ENCODE results near the gene DOLPP1. TPM values are rescaled to one million over a fixed set of nuclear protein-coding genes. Genes with fewer than 3 reads are reported as not detected.

Gene DOLPP1
- total and polyA plus RNA-seq, 2 of the 8 experiments (the other 6 are each of a cell fraction or from before 2014, with no cell fraction given), result 36.0 to 45.3 TPM

DNA sequence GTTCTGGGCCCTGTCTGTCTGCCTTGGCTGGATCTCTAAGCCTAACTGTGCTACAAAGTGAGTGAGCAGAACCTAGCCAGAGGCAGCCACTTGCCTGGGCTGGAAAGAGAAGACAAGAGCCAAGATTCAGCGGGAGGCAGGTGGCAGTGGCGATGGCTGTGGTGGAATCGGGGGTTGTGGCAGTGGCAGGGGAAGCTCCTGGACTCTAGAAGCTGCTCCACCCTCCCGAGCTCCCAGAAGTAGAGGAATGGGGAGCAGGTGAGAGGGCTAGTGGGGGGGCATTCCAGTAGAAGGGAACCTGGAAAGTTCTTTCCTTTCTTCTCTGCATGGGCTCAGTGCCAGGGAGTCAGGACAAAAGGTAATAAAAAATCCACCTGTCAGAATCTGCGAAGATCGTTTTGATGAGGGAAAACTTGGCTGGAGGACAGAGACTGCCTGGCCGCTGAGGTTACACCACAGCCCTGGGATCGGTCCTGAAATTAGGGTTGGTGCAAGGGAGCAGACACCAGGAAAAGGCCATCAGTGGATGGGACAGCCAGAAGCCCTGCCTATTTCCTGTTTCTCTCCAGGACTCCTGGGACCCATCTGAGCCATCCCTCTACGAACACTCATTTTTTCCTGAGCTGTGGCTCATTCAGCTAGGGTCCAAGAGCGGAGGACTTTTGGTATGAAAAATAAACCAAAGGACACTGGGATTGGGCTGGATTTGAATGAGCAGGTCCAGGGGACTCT, 28.1 kb downstream of the DOLPP1 start:
- no peak overlapping the region for H4K91ac ChIP-seq (replicated peaks; ENCODE audit: insufficient read length, low read length)
- H3K36me3 ChIP-seq (ENCODE audit: control insufficient read depth in 2 of 4, insufficient read depth in 4 of 4, low read length in 3 of 4), result no peaks in the 10 kb centered on the region
- TF ChIP-seq TEAD4 (IDR thresholded peaks at IDR 0.05; ENCODE audit: low read depth, low read length), result no peak
- TF ChIP-seq RAD21 (IDR thresholded peaks at IDR 0.05 in 1 of 2, conservative IDR thresholded peaks at IDR 0.05 in 1 of 2; ENCODE audit: low read depth in 2 of 2, low read length in 2 of 2), result no peak
- TF ChIP-seq POLR2AphosphoS5 (IDR thresholded peaks at IDR 0.05; ENCODE audit: low read depth, low read length), result no peak
- TF ChIP-seq CBX8 (IDR thresholded peaks at IDR 0.05; ENCODE audit: borderline replicate concordance, low read depth, low read length), result no peak
- no peak for TF ChIP-seq SP2 (IDR thresholded peaks at IDR 0.05; ENCODE audit: low read length)
- TF ChIP-seq RNF2 (IDR thresholded peaks at IDR 0.05; ENCODE audit: borderline replicate concordance, low read depth, low read length, missing control alignments, poor library complexity, severe bottlenecking), result no peak
- no peak for TF ChIP-seq SAP30 (IDR thresholded peaks at IDR 0.05; ENCODE audit: insufficient read depth, insufficient replicate concordance, low read length)
- no peak for TF ChIP-seq TBP (IDR thresholded peaks at IDR 0.05; ENCODE audit: low read depth, low read length)
- no peak for TF ChIP-seq TCF12 (IDR thresholded peaks at IDR 0.05; ENCODE audit: low read depth, low read length)
- no peak for TF ChIP-seq SP4 (IDR thresholded peaks at IDR 0.05; ENCODE audit: low read length)
- peaks cover 0 to 15% (median 13%) of the 10 kb centered on the region in 4 experiments; a peak in 5 of 7 replicates for H3K27me3 ChIP-seq (replicated peaks in 1 of 4; ENCODE audit: control insufficient read depth in 3 of 4, extremely low read depth in 1 of 4, insufficient read depth in 3 of 4, low read length in 3 of 4)
- H2BK12ac ChIP-seq (ENCODE audit: low read depth, low read length), result no peak overlapping the region
- H3K79me2 ChIP-seq (ENCODE audit: control insufficient read depth in 1 of 2, insufficient read depth in 2 of 2, low read length in 2 of 2), result peaks cover 0 to 22% of the 10 kb centered on the region in 2 experiments; a peak in 2 of 4 replicates
- no peak overlapping the region for H3K4me3 ChIP-seq (ENCODE audit: extremely low read depth in 1 of 4, insufficient read depth in 2 of 4, low read depth in 3 of 4, low read length in 4 of 4)
- no peak overlapping the region; a peak in 1 of 4 replicates for H3K4me2 ChIP-seq (ENCODE audit: insufficient read depth in 1 of 2, low read depth in 2 of 2, low read length in 2 of 2)
- no peaks in the 10 kb centered on the region for H4K20me1 ChIP-seq (replicated peaks in 1 of 2; ENCODE audit: control insufficient read depth in 1 of 2, insufficient read depth in 2 of 2, low read length in 2 of 2)
- H3K79me1 ChIP-seq (ENCODE audit: low read depth, low read length), result peaks cover 4% of the 10 kb centered on the region
- no peak overlapping the region for H3K18ac ChIP-seq (ENCODE audit: extremely low read depth, low read length)
- no peak overlapping the region for H2AFZ ChIP-seq (ENCODE audit: low read length)
- H3K4ac ChIP-seq (replicated peaks; ENCODE audit: insufficient read length, low read depth, low read length), result no peak overlapping the region
- H2BK5ac ChIP-seq (ENCODE audit: low read depth, low read length), result no peak overlapping the region
- no peak overlapping the region for H3K56ac ChIP-seq (replicated peaks; ENCODE audit: insufficient read length, low read depth, low read length)
- FAIRE-seq (no peak), DNase-seq (ENCODE audit: low read depth in 1 of 2, low spot score in 2 of 2) (no peak)
- H3K27ac ChIP-seq (ENCODE audit: low read depth, low read length), result no peak overlapping the region
- no peak overlapping the region for H3K14ac ChIP-seq (ENCODE audit: insufficient read length)
- ChIA-PET CTCF (ENCODE audit: partially characterized antibody) (interaction anchor here (0.6 to 9.7 kb wide), 6 partner anchors 11 to 668 kb away, joined by 3 to 64 read pairs (median 3); no protein-coding TSS in a partner anchor), POLR2A (ENCODE audit: partially characterized antibody) (interaction anchor here (1.3 to 1.4 kb wide), 2 partner anchors 28 to 32 kb away, joined by 3 to 4 read pairs; partner anchors contain the start of gene DOLPP1)
- no peak overlapping the region for H4K5ac ChIP-seq (ENCODE audit: insufficient read length, low read depth, low read length)
- no peak overlapping the region for H4K8ac ChIP-seq (ENCODE audit: extremely low read depth, insufficient read depth, low read length)
- WGBS, 2 experiments (ENCODE audit: extremely low coverage in 1 of 2, insufficient coverage in 1 of 2, insufficient read length in 1 of 2, insufficient replicate concordance in 2 of 2, low coverage in 1 of 2, low lambda C conversion rate in 2 of 2, missing lambda C conversion rate in 1 of 2), result 92% methylated on average over 10 of the region's 10 CpGs; no CpG with 5 or more reads in 1 of the 2 experiments
- peaks cover 0 to 5% (median 3%) of the 10 kb centered on the region in 4 experiments; a peak in 3 of 7 replicates for H3K4me1 ChIP-seq (replicated peaks in 1 of 4; ENCODE audit: control insufficient read depth in 3 of 4, insufficient read depth in 4 of 4, low read length in 3 of 4)
- H3K23me2 ChIP-seq (ENCODE audit: low read depth, low read length), result peaks cover 10% of the 10 kb centered on the region
- H3K9ac ChIP-seq (replicated peaks in 1 of 4; ENCODE audit: extremely low read depth in 1 of 4, low read depth in 3 of 4, low read length in 3 of 4), result no peak overlapping the region
- H3K9me3 ChIP-seq (ENCODE audit: insufficient read depth in 2 of 2, low read depth in 1 of 2, low read length in 1 of 2), result no peaks in the 10 kb centered on the region
- H2AK5ac ChIP-seq (ENCODE audit: low read depth, low read length), result no peak overlapping the region
- H3K23ac ChIP-seq (ENCODE audit: insufficient read length), result no peak overlapping the region
- no peak overlapping the region for H2BK20ac ChIP-seq (ENCODE audit: low read length)
- no peak overlapping the region for H2BK120ac ChIP-seq (replicated peaks; ENCODE audit: low read depth, low read length)
- no peak overlapping the region for H2BK15ac ChIP-seq (ENCODE audit: low read length)

All from H1 (cell line).